ENCODE data around the gene FARSA.

- TF ChIP-seq REST (IDR thresholded peaks at IDR 0.05; ENCODE audit: low read depth, low read length) (no peak), CTCF (IDR thresholded peaks at IDR 0.05 in 2 of 3, conservative IDR thresholded peaks at IDR 0.05 in 1 of 3; ENCODE audit: control insufficient read depth in 2 of 3, extremely low read depth in 1 of 3, insufficient read depth in 1 of 3, low read depth in 3 of 3, low read length in 3 of 3) (no peak), EP300 (IDR thresholded peaks at IDR 0.05; ENCODE audit: borderline replicate concordance in 1 of 2, control insufficient read depth in 1 of 2, low read depth in 2 of 2, low read length in 2 of 2) (no peak), TCF12 (IDR thresholded peaks at IDR 0.05; ENCODE audit: low read depth, low read length) (no peak), POLR2A (IDR thresholded peaks at IDR 0.05; ENCODE audit: low read depth, low read length) (no peak), ZNF207 (IDR thresholded peaks at IDR 0.05; ENCODE audit: borderline replicate concordance) (no peak), NR2C2 (IDR thresholded peaks at IDR 0.05; ENCODE audit: borderline replicate concordance, control insufficient read depth, insufficient read length, low read depth) (no peak), CBFB (IDR thresholded peaks at IDR 0.05; ENCODE audit: low read depth) (no peak)
Observed at GRCh38 chr19:12912571-12912970, 20.9 kb downstream of the FARSA start.

Data from GM12878 (cell line).